Measurements from ENCODE around the gene HOXD13. TPM values are rescaled to one million over a fixed set of nuclear protein-coding genes. Genes with fewer than 3 reads are reported as not detected.

HOXD13 gene
- total RNA-seq, 1 donor from 2014 or later, result not detected

DNA sequence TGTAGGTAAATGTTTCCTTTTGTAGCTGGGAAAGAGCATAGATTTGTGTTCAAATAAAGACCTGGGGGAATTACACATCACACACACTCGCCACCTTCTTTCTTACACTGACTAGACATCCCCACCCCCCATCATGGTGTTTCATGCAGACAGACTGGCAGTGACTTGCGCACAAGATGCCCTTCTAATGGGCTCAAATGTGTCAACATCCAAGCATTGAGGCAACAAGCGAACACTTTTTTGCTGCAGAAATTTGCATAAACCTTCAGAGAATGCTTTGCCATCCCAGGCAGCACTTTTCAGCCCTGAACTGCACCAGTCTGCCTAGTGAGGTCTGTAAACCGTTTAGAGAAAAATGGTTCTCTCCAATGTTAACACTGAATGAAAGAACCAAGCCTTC lies 41.5 kb downstream of the HOXD13 start:
- Mint-ChIP-seq H3K36me3 (ENCODE audit: low read depth, unreplicated experiment) (peaks cover 6% of the 10 kb centered on the region), H3K9me3 (ENCODE audit: unreplicated experiment) (no peaks in the 10 kb centered on the region), H3K4me3 (ENCODE audit: unreplicated experiment) (no peak overlapping the region), H3K4me1 (ENCODE audit: unreplicated experiment) (peaks cover 31% of the 10 kb centered on the region), H3K27ac (ENCODE audit: unreplicated experiment) (no peak overlapping the region), H3K27me3 (ENCODE audit: unreplicated experiment) (peaks cover 36% of the 10 kb centered on the region)
- TF ChIP-seq, protein P1, sequence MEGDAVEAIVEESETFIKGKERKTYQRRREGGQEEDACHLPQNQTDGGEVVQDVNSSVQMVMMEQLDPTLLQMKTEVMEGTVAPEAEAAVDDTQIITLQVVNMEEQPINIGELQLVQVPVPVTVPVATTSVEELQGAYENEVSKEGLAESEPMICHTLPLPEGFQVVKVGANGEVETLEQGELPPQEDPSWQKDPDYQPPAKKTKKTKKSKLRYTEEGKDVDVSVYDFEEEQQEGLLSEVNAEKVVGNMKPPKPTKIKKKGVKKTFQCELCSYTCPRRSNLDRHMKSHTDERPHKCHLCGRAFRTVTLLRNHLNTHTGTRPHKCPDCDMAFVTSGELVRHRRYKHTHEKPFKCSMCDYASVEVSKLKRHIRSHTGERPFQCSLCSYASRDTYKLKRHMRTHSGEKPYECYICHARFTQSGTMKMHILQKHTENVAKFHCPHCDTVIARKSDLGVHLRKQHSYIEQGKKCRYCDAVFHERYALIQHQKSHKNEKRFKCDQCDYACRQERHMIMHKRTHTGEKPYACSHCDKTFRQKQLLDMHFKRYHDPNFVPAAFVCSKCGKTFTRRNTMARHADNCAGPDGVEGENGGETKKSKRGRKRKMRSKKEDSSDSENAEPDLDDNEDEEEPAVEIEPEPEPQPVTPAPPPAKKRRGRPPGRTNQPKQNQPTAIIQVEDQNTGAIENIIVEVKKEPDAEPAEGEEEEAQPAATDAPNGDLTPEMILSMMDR (IDR thresholded peaks at IDR 0.05; ENCODE audit: unreplicated experiment), result no peak
- DNase-seq (ENCODE audit: low spot score), result no peak

DNA sequence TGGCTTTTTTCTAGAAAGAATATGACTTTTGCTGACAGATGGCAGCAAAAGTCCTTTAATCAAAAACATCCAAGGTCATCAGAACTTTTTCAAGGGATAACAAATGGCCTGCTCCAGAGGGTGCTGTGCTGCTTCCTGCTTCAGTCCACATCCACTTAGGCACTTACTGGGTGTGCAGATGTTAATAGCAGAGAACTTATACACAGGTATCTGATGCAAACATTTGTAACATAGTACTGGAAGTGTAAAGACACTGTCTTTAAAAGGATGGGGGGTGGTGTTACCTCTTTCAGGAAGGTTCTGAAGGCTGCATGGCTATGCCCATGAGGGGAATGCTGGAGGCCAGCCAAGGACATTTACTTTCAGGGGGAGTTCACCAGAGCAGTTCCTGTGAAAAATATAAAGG lies 42.5 kb downstream of the HOXD13 start:
- DNase-seq (ENCODE audit: low spot score), result no peak
- Mint-ChIP-seq H3K36me3 (ENCODE audit: low read depth, unreplicated experiment) (peaks cover 6% of the 10 kb centered on the region), H3K27me3 (ENCODE audit: unreplicated experiment) (peaks cover 37% of the 10 kb centered on the region), H3K9me3 (ENCODE audit: unreplicated experiment) (no peaks in the 10 kb centered on the region), H3K4me1 (ENCODE audit: unreplicated experiment) (peaks cover 35% of the 10 kb centered on the region), H3K4me3 (ENCODE audit: unreplicated experiment) (peak overlapping the region; percentile 90), H3K27ac (ENCODE audit: unreplicated experiment) (peak overlapping the region; percentile 95)
- TF ChIP-seq, protein P1 (IDR thresholded peaks at IDR 0.05; ENCODE audit: unreplicated experiment), result no peak

DNA sequence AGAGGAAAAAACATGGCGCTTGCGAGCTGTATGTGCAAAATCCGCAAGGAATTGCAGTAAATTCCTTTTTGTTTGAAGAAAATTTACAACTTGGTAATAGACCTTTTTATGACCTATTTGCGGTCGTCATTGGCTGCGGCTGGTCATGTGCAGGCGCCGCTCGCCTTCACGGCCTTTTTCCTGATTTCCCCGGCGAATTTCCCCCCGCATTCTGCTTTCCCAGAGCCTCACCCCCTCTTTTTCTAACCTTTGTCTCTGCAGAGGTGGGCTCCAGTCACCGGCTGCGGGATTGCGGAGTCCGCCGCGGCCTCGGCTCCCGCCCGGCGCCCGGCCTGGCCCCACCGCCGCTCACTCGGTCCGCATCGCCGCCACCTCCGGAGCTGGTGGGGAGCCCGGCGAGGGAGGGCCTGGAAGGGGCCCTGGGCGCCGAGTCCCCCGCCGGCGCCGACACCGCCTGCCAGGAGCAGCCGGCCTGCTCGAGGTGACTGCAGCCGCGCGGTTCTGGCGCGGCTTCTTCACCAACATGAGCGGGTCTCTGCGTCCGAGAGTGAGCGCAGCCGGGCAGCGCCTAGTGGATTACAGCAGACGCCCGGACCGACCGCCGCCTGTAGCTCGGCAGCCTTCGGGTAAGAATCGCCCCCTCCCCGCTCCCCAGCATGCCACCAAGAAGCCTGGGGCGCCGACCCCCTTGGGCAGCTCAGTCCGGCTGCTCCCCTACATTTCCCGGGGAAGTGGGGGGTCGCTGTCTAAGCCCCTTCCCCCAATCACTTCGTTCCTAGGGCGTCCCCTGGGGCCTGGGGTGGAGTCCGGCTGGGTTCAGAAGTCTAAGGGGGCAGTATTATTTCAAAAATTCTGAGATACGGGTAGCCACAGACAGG lies 44.1 kb downstream of the HOXD13 start:
- TF ChIP-seq, protein P1 (IDR thresholded peaks at IDR 0.05; ENCODE audit: unreplicated experiment), result no peak
- peaks cover 34% of the 10 kb centered on the region for H3K4me1 Mint-ChIP-seq (ENCODE audit: unreplicated experiment)
- no peaks in the 10 kb centered on the region for H3K9me3 Mint-ChIP-seq (ENCODE audit: unreplicated experiment)
- peak overlapping the region; percentile 90 for H3K4me3 Mint-ChIP-seq (ENCODE audit: unreplicated experiment)
- peak overlapping the region; percentile 95 for H3K27ac Mint-ChIP-seq (ENCODE audit: unreplicated experiment)
- peaks cover 36% of the 10 kb centered on the region for H3K27me3 Mint-ChIP-seq (ENCODE audit: unreplicated experiment)
- no peak for DNase-seq (ENCODE audit: low spot score)
- peaks cover 6% of the 10 kb centered on the region for H3K36me3 Mint-ChIP-seq (ENCODE audit: low read depth, unreplicated experiment)

DNA sequence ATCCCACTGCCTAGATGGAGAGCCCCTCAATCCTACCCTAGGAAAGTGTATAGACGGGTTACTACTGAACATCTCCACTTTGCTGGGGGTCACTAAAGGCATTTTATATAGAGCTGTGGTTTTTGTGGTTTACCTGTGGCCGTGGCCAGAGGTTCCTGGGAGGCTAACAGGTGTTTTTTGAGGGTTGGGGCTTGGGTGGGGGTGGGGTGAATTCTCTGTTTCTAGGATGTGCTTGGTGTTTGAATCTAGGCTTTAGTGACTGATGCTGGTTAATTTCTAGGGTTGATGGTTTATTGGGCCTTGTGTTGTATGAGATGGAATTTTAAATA lies 44.7 kb downstream of the HOXD13 start:
- H3K36me3 Mint-ChIP-seq (ENCODE audit: low read depth, unreplicated experiment), result peaks cover 6% of the 10 kb centered on the region
- H3K4me1 Mint-ChIP-seq (ENCODE audit: unreplicated experiment), result peaks cover 34% of the 10 kb centered on the region
- no peak overlapping the region for H3K27ac Mint-ChIP-seq (ENCODE audit: unreplicated experiment)
- TF ChIP-seq, protein P1 (IDR thresholded peaks at IDR 0.05; ENCODE audit: unreplicated experiment), result no peak
- no peak for DNase-seq (ENCODE audit: low spot score)
- H3K27me3 Mint-ChIP-seq (ENCODE audit: unreplicated experiment), result peaks cover 36% of the 10 kb centered on the region
- H3K4me3 Mint-ChIP-seq (ENCODE audit: unreplicated experiment), result peak overlapping the region; percentile 86
- H3K9me3 Mint-ChIP-seq (ENCODE audit: unreplicated experiment), result no peaks in the 10 kb centered on the region

DNA sequence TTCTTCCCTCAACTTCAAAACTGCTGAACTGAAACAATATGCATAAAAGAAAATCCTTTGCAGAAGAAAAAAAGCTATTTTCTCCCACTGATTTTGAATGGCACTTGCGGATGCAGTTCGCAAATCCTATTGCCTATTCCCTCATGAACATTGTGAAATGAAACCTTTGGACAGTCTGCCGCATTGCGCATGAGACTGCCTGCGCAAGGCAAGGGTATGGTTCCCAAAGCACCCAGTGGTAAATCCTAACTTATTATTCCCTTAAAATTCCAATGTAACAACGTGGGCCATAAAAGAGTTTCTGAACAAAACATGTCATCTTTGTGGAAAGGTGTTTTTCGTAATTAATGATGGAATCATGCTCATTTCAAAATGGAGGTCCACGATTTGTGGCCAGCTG lies 45.4 kb downstream of the HOXD13 start:
- peak overlapping the region; percentile 86 for H3K4me3 Mint-ChIP-seq (ENCODE audit: unreplicated experiment)
- H3K27me3 Mint-ChIP-seq (ENCODE audit: unreplicated experiment), result peaks cover 34% of the 10 kb centered on the region
- H3K36me3 Mint-ChIP-seq (ENCODE audit: low read depth, unreplicated experiment), result peaks cover 6% of the 10 kb centered on the region
- H3K9me3 Mint-ChIP-seq (ENCODE audit: unreplicated experiment), result no peaks in the 10 kb centered on the region
- TF ChIP-seq, protein P1 (IDR thresholded peaks at IDR 0.05; ENCODE audit: unreplicated experiment), result no peak
- peaks cover 34% of the 10 kb centered on the region for H3K4me1 Mint-ChIP-seq (ENCODE audit: unreplicated experiment)
- no peak overlapping the region for H3K27ac Mint-ChIP-seq (ENCODE audit: unreplicated experiment)
- no peak for DNase-seq (ENCODE audit: low spot score)

All from endothelial cell (in vitro differentiated cells).